Fibroblast of upper back skin (primary cell): ENCODE data around the gene DAB2IP.

Experiments used
- DNase-seq: peaks from one replicate; pipeline ENCODE4 v3.0.0-alpha.2; 2013

Gene DAB2IP

GRCh38 chr9:121824651-121825030, 173.2 kb downstream of the DAB2IP start:
- DNase-seq: no peak

- DNase-seq: no peak
These were observed 173.7 kb downstream of the DAB2IP start for GRCh38 chr9:121825031-121825691.

- no peak for DNase-seq
These were observed 175.3 kb downstream of the DAB2IP start for GRCh38 chr9:121826711-121827110.

GRCh38 chr9:121827251-121827967, 176.0 kb downstream of the DAB2IP start:
- DNase-seq: no peak

GRCh38 chr9:121830441-121831140, 179.2 kb downstream of the DAB2IP start:
- no peak for DNase-seq

GRCh38 chr9:121831869-121832268, 180.4 kb downstream of the DAB2IP start:
- no peak for DNase-seq

GRCh38 chr9:121833061-121833460, 181.6 kb downstream of the DAB2IP start:
- DNase-seq: no peak
